Natural killer cell (primary cell): ENCODE data around the gene CRTC2. TPM values are rescaled to one million over a fixed set of nuclear protein-coding genes. Genes with fewer than 3 reads are reported as not detected.

Source experiments
- ATAC-seq, 3 donors: fragments of 150-1000 bp in 2 of 3; fragments of 200-7000 bp in 1 of 3; cut with Tn5 transposase; 1 replicate in 1 of 3; 2 replicates in 2 of 3; pipeline ENCODE4 v1.10.0; 2021; ENCODE audit warnings: mild to moderate bottlenecking in 2 of 3, moderate library complexity in 2 of 3
- DNase-seq, 2 donors: peaks; one replicate each; pipeline versions ENCODE4 v3.0.0 to v3.0.0-alpha.2; 2013 to 2021; ENCODE audit warnings: mixed read lengths in 1 of 2
- H3K27ac ChIP-seq: one replicate; pipeline ENCODE4 v1.5.1; 2013; ENCODE audit warnings: mild to moderate bottlenecking, low read length
- H3K27me3 ChIP-seq: one replicate; pipeline ENCODE4 v1.6.1; 2013; ENCODE audit warnings: low read length; ENCODE audit not compliant: control insufficient read depth, insufficient read depth
- H3K36me3 ChIP-seq: one replicate; pipeline ENCODE4 v1.6.1; 2013; ENCODE audit warnings: low read length; ENCODE audit not compliant: control insufficient read depth, insufficient read depth
- H3K4me1 ChIP-seq: one replicate; pipeline ENCODE4 v1.6.1; 2013; ENCODE audit warnings: low read length; ENCODE audit not compliant: control insufficient read depth, insufficient read depth
- H3K4me3 ChIP-seq: one replicate; pipeline ENCODE4 v1.5.1; 2013; ENCODE audit warnings: low read length
- H3K9me3 ChIP-seq: one replicate; pipeline ENCODE4 v1.6.1; 2013; ENCODE audit warnings: low read length; ENCODE audit not compliant: control insufficient read depth, insufficient read depth
- H3K27ac Mint-ChIP-seq, 2 donors: one replicate each; pipeline ENCODE4 v1.8.0; 2022; ENCODE audit warnings: mild to moderate bottlenecking in 2 of 2, mixed read lengths in 2 of 2, moderate library complexity in 1 of 2
- H3K27me3 Mint-ChIP-seq, 2 donors: one replicate each; pipeline ENCODE4 v1.8.0; 2022; ENCODE audit warnings: low read depth in 2 of 2, mixed read lengths in 2 of 2
- H3K36me3 Mint-ChIP-seq: one replicate; pipeline ENCODE4 v1.8.0; 2022; ENCODE audit warnings: mixed read lengths
- H3K4me1 Mint-ChIP-seq, 2 donors: one replicate each; pipeline ENCODE4 v1.8.0; 2022; ENCODE audit warnings: mixed read lengths in 2 of 2
- H3K4me3 Mint-ChIP-seq: one replicate; pipeline ENCODE4 v1.8.0; 2022; ENCODE audit warnings: mild to moderate bottlenecking, moderate library complexity, mixed read lengths
- H3K9me3 Mint-ChIP-seq, 2 donors: one replicate each; pipeline ENCODE4 v1.8.0; 2022; ENCODE audit warnings: mixed read lengths in 2 of 2
- CTCF ChIP-seq: fragments of 200-600 bp; IDR thresholded peaks from one replicate; pipeline ENCODE4 v1.8.0; 2022; ENCODE audit warnings: antibody characterized with exemption
- WGBS: methylation state at CpG from one replicate; pipeline ENCODE4 v1.1.7; 2013; ENCODE audit warnings: missing lambda C conversion rate; ENCODE audit not compliant: insufficient coverage; 5-methylcytosine and 5-hydroxymethylcytosine counted together
- intact Hi-C: fragments of 100-400 bp; cut with micrococcal nuclease; formaldehyde crosslinking; loops from one replicate; pipeline ENCODE4 v1.14.2; 2022
- total RNA-seq, 4 donors: library from RNA; stranded (reverse); fragments of 120-200 nt in 1 of 4; gene quantifications; one replicate each; pipeline versions ENCODE4 v1.2.3 to v1.2.4, GENCODE V29; 2013 to 2022

The CRTC2 gene
- total RNA-seq, 3 donors from 2014 or later (not counting 1 experiment from before 2014, with no cell fraction given) = 144 to 166 (median 154) TPM

GRCh38 chr1:153921080-153921802 is 37.2 kb downstream of the CRTC2 start:
- H3K27ac Mint-ChIP-seq = peak overlapping the region; percentile 96 to 97
- Histone ChIP-seq H3K36me3 (peaks cover 11% of the 10 kb centered on the region), H3K4me3 (peak overlapping the region; percentile 86), H3K4me1 (peaks cover 34% of the 10 kb centered on the region), H3K9me3 (no peaks in the 10 kb centered on the region), H3K27ac (peak overlapping the region; percentile 93), H3K27me3 (no peaks in the 10 kb centered on the region)
- TF ChIP-seq CTCF = no peak
- no peaks in the 10 kb centered on the region for H3K36me3 Mint-ChIP-seq
- no peaks in the 10 kb centered on the region for H3K9me3 Mint-ChIP-seq
- ATAC-seq (no peak), DNase-seq (no peak)
- H3K27me3 Mint-ChIP-seq = no peaks in the 10 kb centered on the region
- 23% methylated on average over 3 of the region's 3 CpGs for WGBS
- peak overlapping the region; percentile 95 for H3K4me3 Mint-ChIP-seq
- intact Hi-C loops = loop anchor here (5.0 kb wide), 1 partner anchor 114 kb away; no protein-coding TSS in a partner anchor
- H3K4me1 Mint-ChIP-seq = peaks cover 56 to 61% of the 10 kb centered on the region in 2 donors

- H3K27ac ChIP-seq = peak overlapping the region; percentile 65
- no peaks in the 10 kb centered on the region for H3K9me3 Mint-ChIP-seq
- no peaks in the 10 kb centered on the region for H3K9me3 ChIP-seq
- no peak for TF ChIP-seq CTCF
- H3K27ac Mint-ChIP-seq = peak overlapping the region; percentile 96 to 97
- H3K36me3 Mint-ChIP-seq = no peaks in the 10 kb centered on the region
- no peaks in the 10 kb centered on the region for H3K27me3 ChIP-seq
- WGBS = 46% methylated on average over 4 of the region's 4 CpGs
- intact Hi-C loops = loop anchor here (5.0 kb wide), 1 partner anchor 113 kb away; no protein-coding TSS in a partner anchor
- peaks cover 60 to 65% of the 10 kb centered on the region in 2 donors for H3K4me1 Mint-ChIP-seq
- peak overlapping the region; percentile 95 for H3K4me3 Mint-ChIP-seq
- no peaks in the 10 kb centered on the region for H3K27me3 Mint-ChIP-seq
- DNase-seq (peak in 1 of 2 donors; percentile 65), ATAC-seq (peak in 1 of 3 donors; percentile 5)
- peaks cover 16% of the 10 kb centered on the region for H3K36me3 ChIP-seq
- H3K4me3 ChIP-seq = no peak overlapping the region
- H3K4me1 ChIP-seq = peaks cover 34% of the 10 kb centered on the region
These were observed 38.2 kb downstream of the CRTC2 start for GRCh38 chr1:153919876-153920852.

DNA sequence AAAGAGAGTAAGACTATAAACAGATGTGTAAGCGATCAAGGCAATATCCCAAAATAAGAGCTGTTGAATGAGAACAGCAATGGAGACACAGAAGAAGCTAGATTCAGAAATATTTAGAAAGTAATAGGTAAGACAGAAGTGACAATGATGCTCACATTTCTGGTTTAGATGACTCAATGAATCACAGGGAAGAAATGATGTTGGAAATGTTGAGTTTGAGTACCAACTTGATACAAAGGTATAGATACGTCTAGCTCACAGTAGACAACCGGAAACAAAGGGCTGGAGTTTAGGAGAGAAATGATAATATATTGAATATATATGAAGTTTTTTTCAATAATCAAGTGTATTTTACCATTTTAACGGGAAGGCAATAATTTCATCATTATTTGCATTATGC is 42.1 kb downstream of the CRTC2 start:
- H3K27ac ChIP-seq = no peak overlapping the region
- H3K4me1 Mint-ChIP-seq = peaks cover 52 to 54% of the 10 kb centered on the region in 2 donors
- H3K9me3 Mint-ChIP-seq = no peaks in the 10 kb centered on the region
- no peak overlapping the region for H3K4me3 Mint-ChIP-seq
- H3K36me3 Mint-ChIP-seq = no peaks in the 10 kb centered on the region
- H3K27me3 Mint-ChIP-seq = no peaks in the 10 kb centered on the region
- no peak for TF ChIP-seq CTCF
- H3K4me1 ChIP-seq = peaks cover 16% of the 10 kb centered on the region
- peaks cover 21% of the 10 kb centered on the region for H3K36me3 ChIP-seq
- DNase-seq = no peak
- H3K4me3 ChIP-seq = no peak overlapping the region
- WGBS = 96% methylated on average over 3 of the region's 4 CpGs
- no peaks in the 10 kb centered on the region for H3K9me3 ChIP-seq
- intact Hi-C loops = no loop called here
- ATAC-seq = no peak
- H3K27ac Mint-ChIP-seq = peak overlapping the region in 1 of 2 donors; percentile 35
- H3K27me3 ChIP-seq = no peaks in the 10 kb centered on the region
